Transverse colon (tissue), 3 donors: ENCODE data around the gene OR7A5.

Experiments
- CTCF ChIP-seq, 5 experiments: fragments of 200-600 bp in 3 of 5; fragments of 450-650 bp in 2 of 5; sonication (generic) in 3 of 5; IDR thresholded peaks; 1 replicate in 2 of 5; 2 replicates in 3 of 5; pipeline ENCODE4 v1.5.1; 2016 to 2017; ENCODE audit warnings: antibody characterized with exemption in 5 of 5, inconsistent platforms in 3 of 5, mild to moderate bottlenecking in 2 of 5, moderate library complexity in 1 of 5
- EP300 ChIP-seq: sonication (generic); formaldehyde crosslinking; IDR thresholded peaks from one replicate; pipeline ENCODE4 v1.6.1; 2017; ENCODE audit warnings: antibody characterized with exemption, low read depth
- POLR2A ChIP-seq: fragments of 450-650 bp; IDR thresholded peaks from one replicate; pipeline ENCODE4 v1.6.1; 2016; ENCODE audit warnings: antibody characterized with exemption, mild to moderate bottlenecking, moderate library complexity

- no peak for TF ChIP-seq CTCF (IDR thresholded peaks at IDR 0.05)
- no peak for TF ChIP-seq POLR2A
- TF ChIP-seq EP300 = no peak
Observed at GRCh38 chr19:14830702-14831101, 4.3 kb downstream of the OR7A5 start.
